Activated T-cell treated with anti-CD3 and anti-CD28 coated beads for 24 hours (primary cell): Measurements from ENCODE around the gene CACNA2D4.

Experiments used
- DNase-seq: peaks from one replicate; pipeline ENCODE4 v3.0.0-alpha.2; 2020; ENCODE audit warnings: low read depth

CACNA2D4 gene

GRCh38 chr12:1800401-1801302, 117.8 kb downstream of the CACNA2D4 start:
- no peak for DNase-seq

DNA sequence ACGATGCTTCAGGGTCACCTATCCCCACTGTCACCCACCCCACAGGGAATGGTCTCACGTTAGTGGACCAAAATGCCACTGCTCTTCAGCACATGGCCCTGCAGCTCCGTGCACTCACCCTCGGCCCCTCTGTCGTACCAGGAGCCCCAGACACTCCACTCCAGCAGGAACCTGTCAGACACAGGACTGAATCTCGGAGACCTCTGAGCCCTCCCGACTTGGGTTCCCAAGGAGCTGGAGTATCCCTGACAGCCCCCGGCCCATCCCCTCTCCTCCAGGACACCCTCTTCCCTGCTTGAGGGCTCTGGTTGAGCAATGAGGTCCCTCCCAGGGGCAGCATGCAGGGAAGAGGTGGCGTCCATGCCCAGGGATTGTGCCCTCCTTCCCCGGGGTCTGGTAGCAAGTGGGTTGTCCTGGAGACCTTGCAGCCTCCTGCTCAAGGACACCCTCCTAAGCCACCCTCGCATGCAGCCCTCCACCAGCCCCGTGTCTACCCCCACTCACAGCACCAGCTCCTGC, 118.5 kb downstream of the CACNA2D4 start:
- DNase-seq = no peak

DNA sequence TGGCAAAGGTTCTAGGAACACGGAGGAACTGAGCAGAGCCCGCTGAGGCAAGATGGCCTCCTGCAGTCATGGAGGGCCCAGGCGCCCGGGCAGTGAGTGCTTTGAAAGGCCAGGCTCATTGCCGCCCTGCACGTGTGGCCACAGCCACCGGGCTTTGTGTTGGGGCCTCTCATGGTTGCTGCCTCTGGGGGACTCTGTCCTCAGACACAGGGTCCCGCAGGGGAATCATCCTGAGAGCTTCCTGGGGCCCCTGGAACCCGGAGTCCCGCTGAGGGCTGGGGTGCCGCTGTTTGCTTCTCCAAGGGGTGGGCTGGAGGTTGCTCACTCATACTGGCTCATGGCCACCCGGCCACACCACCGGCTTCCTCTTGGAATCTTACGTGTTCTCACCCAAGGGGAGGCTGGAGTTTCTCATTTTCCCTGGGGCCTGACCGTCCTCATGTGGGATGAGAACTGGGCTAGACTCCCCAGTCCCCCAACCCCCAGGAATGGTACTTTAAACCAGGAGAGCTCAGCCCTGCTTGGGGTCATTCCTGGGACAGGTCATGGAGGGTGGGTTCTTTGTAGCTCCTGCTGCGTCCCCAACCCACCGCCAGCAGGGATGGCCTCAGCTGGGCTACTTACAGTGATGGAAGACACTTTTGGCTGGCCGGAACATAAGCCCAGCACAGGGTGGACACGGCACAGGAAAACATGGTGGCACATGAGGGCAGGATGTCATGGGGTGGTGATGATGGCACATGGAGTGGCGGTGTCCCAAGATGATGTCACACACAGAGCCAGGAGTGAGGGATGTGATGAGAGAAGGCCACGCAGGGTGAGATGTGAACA, 119.2 kb downstream of the CACNA2D4 start:
- no peak for DNase-seq

GRCh38 chr12:1798641-1799020, 119.8 kb downstream of the CACNA2D4 start:
- no peak for DNase-seq

GRCh38 chr12:1797991-1798640, 120.3 kb downstream of the CACNA2D4 start:
- no peak for DNase-seq

GRCh38 chr12:1797011-1797901, 121.2 kb downstream of the CACNA2D4 start:
- peak; percentile 44 for DNase-seq

- peak; percentile 28 for DNase-seq
Observed at GRCh38 chr12:1796515-1797010, 121.9 kb downstream of the CACNA2D4 start.

- DNase-seq = peak; percentile 93
Observed at GRCh38 chr12:1795785-1796514, 122.5 kb downstream of the CACNA2D4 start.

DNA sequence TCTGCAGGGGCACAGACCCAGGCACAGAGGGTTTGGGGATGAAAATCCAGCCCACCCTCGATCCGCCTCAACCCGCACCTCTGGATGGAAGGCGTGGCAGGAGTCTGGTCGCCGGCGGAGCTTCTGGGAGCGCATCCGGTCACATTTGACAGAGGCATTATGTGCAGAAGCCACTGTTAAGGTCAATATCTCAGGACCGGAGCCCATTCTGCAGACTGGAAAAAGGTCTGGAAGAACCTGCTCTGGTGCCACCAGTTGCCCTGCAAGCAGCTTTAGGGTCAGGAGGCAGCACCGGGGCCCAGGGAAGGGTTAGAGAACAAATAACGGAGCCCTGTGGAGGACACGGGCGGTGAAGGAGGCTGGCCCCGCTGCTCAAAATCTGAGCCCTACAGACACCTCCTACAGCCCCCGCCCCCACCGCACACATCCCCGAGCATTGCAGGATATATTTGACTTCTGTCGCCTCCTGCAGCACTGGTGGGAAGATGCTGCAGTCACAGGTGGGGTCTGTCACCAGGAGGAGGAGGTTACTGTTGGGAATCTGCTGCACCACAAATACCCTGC, 123.1 kb downstream of the CACNA2D4 start:
- no peak for DNase-seq

DNA sequence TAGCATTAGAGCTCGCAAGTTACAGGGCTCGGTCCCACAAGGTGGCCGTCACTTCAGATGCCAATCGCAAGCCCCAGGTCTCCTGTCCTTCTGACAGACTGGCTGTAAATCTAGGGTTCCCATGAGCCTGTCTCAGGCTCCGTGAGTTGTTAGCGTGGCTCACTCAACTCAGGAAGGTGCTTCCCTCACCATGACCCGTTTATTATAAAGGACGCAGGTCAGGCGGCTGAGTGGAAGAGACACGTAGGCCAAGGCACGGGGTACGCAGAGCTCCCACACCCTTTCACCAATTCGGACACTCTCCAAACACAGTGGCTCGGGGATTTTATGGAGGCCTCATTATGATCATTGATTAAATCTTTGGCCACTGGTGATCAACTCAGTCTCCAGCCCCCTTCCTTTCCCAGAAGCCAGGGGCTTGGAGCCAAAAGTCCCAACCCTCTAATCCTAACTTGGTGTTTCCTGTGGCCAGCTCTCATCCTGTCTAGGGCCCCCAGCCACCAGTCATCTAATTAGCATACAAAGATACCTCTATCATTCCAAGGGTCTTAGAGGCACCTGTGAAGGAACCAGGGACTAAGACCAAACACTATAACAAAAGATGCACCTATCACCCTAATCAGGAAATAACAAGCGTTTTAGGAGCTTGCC, 123.9 kb downstream of the CACNA2D4 start:
- DNase-seq = no peak

GRCh38 chr12:1793426-1794210, 124.8 kb downstream of the CACNA2D4 start:
- no peak for DNase-seq

GRCh38 chr12:1792406-1792805, 126.0 kb downstream of the CACNA2D4 start:
- DNase-seq = no peak

- DNase-seq = peak; percentile 49
Observed at GRCh38 chr12:1791104-1791841, 127.2 kb downstream of the CACNA2D4 start.

- DNase-seq = no peak
Observed at GRCh38 chr12:1790444-1790843, 128.0 kb downstream of the CACNA2D4 start.

DNA sequence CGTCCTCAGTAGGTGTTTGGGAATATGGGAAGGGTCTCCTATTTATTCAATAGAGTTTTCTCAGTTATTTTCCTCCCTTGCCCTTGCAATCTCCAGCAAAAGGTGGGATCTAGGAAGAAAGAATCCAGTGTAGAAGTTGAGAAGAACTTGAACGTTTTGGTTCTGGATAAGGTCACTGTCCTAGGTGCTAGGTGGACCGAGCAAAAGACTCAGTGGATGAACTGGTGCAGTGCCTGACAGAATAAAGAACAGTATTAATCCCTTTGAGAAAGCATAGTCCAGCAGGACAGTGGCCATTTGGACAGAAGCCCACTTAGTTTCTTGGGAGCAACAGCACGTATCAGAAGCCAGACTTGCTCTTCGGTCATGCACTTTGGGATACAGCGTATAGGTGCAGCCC, 130.7 kb downstream of the CACNA2D4 start:
- no peak for DNase-seq

- DNase-seq = no peak
Observed at GRCh38 chr12:1782215-1782614, 136.2 kb downstream of the CACNA2D4 start.

- DNase-seq = no peak
Observed at GRCh38 chr12:1781772-1782171, 136.7 kb downstream of the CACNA2D4 start.

GRCh38 chr12:1779783-1780182, 138.7 kb downstream of the CACNA2D4 start:
- DNase-seq = no peak
